HG03175 (cell line): Measurements from ENCODE around the gene MTHFD1L.
A peak's percentile ranks its signal among the peaks of the same experiment; 100 is the strongest.

Source experiments
- ATAC-seq: cut with Tn5 transposase; IDR thresholded peaks from one replicate; pipeline ENCODE4 v1.9.1; 2021; ENCODE audit warnings: mild to moderate bottlenecking, moderate library complexity; ENCODE audit not compliant: unreplicated experiment

Gene MTHFD1L

GRCh38 chr6:150865043-150865405, 478 bp upstream of the MTHFD1L start:
- no peak for ATAC-seq

- peak; percentile 83 for ATAC-seq
Observed at GRCh38 chr6:150866147-150866990, 867 bp downstream of the MTHFD1L start.

- ATAC-seq: no peak
Observed at GRCh38 chr6:150866991-150867501, 1.5 kb downstream of the MTHFD1L start.

DNA sequence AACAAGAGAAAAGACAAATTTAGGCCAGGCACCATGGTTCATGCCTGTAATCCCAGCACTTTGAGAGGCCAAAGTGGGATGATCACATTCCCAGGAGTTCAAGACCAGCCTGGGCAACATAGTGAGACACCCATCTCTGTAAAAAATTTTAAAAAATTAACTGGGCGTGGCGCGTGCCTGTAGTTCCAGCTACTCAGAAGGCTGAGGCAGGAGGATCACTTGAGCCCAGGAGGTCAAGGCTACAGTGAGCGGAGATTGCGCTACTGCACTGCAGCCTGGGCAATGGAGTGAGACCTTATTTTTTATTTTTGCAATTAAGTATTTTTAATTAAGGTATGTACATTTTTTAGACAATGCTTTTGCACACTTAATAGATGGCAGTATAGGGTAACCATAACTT, 3.3 kb downstream of the MTHFD1L start:
- no peak for ATAC-seq

- ATAC-seq: no peak
Observed at GRCh38 chr6:150874179-150874578, 8.7 kb downstream of the MTHFD1L start.

DNA sequence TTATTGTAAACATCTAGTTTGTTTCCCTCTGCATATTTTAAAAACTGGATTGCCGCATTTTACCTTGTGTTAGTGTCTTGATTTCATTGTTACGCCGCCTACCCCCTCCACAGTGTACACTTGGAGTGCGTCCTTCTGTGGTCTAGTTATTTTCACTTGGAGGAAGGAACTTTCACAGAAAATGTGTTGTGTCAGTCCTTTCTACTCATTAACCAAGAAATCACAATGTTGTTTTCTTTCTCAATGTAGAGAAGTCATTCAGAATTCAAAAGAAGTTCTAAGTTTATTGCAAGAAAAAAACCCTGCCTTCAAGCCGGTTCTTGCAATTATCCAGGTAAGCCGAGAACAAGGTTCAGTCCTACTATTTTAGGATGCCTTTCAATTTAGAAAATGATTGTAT, 10.3 kb downstream of the MTHFD1L start:
- ATAC-seq: no peak

GRCh38 chr6:150876598-150876997, 11.1 kb downstream of the MTHFD1L start:
- ATAC-seq: no peak

GRCh38 chr6:150877928-150878327, 12.4 kb downstream of the MTHFD1L start:
- no peak for ATAC-seq

GRCh38 chr6:150878347-150879213, 13.1 kb downstream of the MTHFD1L start:
- no peak for ATAC-seq

GRCh38 chr6:150880336-150880735, 14.8 kb downstream of the MTHFD1L start:
- no peak for ATAC-seq

DNA sequence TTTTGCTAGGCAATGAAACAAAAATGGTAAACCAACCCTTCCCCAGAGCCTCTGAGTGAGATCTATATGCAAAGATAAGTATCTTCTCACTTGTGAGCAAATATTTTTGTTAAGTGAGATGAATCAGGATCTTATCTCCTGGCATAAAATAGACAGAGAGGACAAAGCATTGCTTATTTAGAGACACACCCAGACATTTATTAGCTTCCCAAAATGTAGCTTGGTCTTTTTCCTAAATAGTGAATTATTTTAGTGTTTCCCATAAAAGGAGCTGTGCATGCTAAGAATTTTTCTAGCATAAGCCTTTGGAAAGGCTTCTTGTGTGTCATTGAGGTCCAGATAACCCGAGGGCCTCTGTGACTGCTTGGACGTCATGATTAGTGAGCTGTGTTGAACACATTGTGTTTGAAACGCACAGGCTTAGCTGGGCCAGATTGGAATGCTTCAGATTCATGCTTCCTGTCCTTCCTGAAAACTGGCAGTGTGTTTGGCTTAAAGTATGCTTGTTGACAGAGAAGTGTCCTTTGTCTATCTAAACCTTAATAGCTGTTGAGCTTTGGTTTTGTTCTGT, 16.5 kb downstream of the MTHFD1L start:
- ATAC-seq: no peak

- ATAC-seq: no peak
Observed at GRCh38 chr6:150883521-150883920, 18.0 kb downstream of the MTHFD1L start.

DNA sequence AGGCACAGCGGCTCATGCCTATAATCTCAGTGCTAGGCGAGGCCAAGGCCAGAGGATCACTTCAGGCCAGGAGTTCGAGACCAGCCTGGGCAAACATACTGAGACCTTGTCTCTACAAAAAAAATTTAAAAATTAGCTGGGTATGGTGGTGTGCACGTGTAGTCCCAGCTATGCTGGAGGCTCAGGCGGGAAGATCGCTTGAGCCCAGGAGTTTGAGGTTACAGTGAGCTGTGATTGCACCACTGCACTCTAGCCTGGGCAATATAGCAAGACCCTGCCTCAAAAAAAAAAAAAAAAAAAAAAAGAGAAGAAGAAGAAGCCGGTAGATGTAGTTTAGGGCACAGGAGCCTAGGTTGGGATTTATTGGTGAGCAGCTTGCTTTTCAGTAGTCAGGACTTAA, 20.7 kb downstream of the MTHFD1L start:
- ATAC-seq: no peak

DNA sequence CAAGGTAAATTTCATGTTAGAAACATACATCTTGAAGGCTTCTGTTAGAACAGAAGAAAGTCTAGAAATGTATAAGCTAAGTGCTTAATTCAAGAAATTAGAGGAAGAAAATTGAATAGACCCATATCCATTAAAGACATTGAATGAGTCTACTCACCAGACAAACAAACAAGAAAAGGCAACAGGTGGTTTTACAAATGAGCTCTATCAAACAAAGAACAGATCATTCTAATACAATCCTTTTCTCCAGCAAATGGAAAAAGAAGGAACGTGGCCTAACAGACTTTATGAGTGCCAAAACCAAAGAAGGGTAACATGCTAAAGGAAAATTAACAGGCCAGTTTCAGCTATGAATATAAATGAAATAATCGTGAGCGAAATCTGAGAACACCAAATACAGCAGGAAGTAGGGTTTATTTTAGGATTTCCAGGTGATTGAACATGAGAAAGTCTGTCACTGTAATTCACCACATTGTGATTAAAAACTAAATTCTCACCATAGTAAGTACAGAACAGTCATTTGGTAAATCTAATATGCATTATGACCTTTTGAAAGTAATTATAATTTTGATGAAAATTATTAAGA, 22.6 kb downstream of the MTHFD1L start:
- no peak for ATAC-seq

DNA sequence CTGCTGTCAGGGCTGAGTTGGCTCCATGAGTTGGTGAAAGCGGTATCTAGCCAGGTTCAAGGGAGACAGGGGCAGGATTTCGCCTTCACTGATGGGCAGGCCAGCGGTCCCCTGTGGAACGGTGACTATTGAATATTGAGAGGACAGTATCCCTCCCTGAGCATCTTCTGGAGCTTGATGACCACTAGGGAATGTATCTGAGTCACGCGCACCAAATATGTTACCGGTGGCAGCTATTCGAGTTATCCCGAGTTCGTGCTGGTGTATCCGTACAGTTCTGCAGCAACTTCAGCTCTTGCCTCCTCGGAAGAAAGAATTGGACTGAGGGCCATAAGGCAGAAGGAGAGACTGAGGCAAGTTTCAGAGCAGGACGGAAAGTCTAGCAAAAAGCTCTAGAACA, 24.8 kb downstream of the MTHFD1L start:
- no peak for ATAC-seq

DNA sequence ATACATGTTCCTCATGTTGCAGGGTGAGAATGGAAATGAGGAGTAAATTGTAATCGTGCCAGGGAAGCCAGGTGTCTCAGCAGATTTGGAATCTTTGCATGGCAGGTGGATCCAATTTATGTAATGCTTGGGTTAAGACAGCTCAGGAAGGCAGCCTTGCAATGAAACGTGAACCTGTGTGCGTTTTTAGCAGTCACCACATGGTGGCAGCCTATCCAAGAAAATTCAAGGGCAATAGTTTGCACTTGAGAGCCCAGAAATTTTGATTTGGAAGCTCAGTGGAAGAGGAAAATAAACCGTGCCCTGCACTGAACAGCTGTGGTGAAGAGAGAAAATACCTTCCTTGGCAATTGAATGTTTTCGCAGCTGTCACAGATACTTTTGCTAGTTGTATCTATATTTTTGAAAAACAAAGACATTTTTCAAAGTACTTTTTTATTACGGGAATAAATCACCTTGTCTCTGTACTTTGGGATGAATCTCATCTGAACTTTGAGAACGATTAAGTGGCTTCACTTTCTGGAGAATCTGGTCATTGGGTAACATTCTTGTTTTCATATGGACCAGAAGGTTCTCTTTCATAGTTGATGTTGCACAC, 26.5 kb downstream of the MTHFD1L start:
- ATAC-seq: peak; percentile 71

DNA sequence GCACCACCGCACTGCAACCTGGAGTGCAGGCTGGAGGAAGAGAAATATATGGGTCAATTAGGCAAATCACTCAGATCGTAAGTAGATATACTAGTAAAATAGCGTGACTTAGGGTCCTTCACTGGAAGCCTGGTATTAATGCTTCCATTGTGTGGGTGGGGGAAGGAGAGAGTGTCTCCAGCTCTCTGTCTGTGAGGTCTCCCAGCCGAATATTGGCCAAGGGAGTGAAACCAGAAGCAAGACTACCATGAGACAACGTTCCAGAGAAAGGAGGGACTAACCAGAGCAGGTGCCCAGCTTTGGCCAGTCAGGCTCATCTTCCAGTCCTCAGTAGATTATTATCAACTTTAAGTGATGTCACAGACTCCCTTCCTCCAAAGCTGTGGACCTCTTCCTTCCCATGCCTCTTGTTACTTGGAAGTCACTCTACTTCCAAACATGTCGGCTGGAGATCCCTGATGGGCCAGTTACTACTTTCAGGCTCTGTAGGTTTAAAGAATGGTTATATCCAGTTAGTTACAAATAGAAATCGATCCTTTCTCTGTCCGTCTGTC, 28.8 kb downstream of the MTHFD1L start:
- no peak for ATAC-seq

GRCh38 chr6:150894935-150895552, 29.5 kb downstream of the MTHFD1L start:
- ATAC-seq: no peak

GRCh38 chr6:150895928-150896632, 30.6 kb downstream of the MTHFD1L start:
- no peak for ATAC-seq
